GM19025 (cell line): ENCODE data around the gene TTC19.
A peak's percentile ranks its signal among the peaks of the same experiment; 100 is the strongest.

Source experiments
- ATAC-seq: cut with Tn5 transposase; IDR thresholded peaks from one replicate; pipeline ENCODE4 v1.9.1; 2021; ENCODE audit warnings: mild to moderate bottlenecking, low read depth, moderate library complexity; ENCODE audit not compliant: unreplicated experiment

The TTC19 gene, protein sequence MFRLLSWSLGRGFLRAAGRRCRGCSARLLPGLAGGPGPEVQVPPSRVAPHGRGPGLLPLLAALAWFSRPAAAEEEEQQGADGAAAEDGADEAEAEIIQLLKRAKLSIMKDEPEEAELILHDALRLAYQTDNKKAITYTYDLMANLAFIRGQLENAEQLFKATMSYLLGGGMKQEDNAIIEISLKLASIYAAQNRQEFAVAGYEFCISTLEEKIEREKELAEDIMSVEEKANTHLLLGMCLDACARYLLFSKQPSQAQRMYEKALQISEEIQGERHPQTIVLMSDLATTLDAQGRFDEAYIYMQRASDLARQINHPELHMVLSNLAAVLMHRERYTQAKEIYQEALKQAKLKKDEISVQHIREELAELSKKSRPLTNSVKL

DNA sequence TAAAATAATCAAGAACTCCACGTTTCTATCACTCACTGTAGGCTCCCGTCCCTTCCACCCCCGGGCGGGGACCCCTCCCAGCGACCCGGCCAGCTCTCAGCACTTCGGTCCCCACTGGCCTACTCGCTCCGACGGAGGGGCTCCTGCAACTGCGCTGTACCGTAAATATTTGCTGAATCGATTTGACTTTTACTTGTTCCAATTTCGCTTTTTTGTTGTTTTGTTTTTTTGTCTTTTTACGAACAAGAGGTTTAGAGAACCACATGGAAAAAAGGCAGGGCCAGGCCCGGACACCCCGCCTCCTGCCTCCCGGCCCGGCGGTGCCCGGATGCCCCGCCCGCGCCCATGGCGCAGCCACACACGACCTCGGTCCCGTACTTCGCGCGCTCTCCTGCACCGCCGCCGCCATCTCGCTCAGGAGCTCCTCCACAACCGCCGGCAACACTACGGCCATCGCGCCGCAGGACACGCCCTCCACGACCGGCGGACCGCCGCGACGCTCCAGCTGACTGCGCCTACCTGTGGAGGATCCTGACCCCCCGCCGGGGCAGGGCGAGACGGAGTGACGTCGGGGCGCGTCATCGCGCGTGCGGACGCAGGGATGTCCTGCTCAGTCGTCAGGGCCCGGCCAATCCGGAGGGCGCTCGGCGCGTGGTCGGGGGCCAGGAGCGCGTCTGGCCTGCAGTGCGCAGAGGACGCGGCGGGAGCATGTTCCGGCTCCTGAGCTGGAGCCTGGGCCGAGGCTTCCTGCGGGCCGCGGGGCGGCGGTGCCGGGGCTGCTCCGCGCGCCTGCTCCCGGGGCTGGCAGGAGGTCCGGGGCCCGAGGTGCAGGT is at the start of gene TTC19, which contains the start of gene ZSWIM7:
TTC19 (plus strand) TSS at position 684 of the 833 bp plus-strand sequence; CDS start at position 709, 25 bp downstream.
ZSWIM7 (minus strand) TSS at position 564 of the 833 bp plus-strand sequence; CDS start at position 454, 110 bp downstream.
- ATAC-seq, result peak; percentile 94

DNA sequence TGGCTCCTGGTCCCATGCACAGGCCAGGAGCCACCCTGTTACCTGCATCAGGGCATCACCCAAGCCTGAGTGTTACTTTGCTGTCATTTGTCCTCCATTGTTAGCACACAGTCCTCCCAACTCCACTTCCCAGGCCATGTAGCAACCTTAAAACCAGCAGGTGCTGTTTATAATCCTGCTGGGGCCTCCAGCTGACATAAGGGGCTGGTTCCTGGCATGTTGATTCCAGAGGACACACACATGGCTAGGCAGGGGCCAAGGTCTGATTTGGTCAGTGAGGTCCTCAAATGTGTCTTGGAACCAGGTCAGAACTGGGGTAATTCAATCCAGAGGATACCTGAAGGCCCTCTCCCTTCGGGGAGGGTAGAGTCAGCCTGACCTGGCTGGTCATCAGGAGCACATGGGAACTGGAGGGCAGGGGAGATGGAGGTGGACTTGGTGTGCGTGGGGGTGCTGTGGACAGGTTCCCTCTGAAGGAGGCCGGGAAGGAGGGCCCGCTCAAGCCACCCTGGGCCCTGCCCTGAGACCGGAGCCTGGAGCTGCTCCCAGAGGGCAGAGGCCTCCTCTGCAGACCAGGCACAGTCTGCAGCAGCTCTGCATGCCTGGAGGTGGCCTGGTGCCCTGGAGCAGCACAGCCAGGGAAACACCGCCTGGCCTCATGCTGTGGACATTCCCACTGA is 48.1 kb upstream of the TTC19 start:
- no peak for ATAC-seq

DNA sequence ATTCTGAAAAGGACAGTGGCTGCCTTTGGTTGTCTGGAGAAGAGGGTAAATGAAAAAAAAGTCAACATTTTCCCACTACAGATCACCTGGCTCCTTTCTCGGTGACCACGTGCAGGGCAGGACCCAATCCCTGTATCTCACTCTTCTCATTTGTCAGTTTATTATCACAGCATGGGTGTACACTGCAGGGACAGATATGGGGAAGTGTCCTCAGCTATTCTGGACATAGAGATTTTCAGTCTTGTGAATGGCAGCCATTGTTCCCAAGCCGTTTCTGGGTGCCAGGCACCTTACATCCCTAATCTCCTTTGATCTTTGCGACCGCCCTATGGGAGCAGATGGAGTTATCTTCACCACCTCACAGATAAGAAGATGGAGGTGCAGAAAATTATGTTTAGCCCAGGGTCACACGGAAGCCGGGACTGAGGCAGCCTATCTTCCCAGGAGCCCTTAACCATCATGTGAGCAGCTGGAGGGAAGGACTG is 47.5 kb upstream of the TTC19 start:
- no peak for ATAC-seq

DNA sequence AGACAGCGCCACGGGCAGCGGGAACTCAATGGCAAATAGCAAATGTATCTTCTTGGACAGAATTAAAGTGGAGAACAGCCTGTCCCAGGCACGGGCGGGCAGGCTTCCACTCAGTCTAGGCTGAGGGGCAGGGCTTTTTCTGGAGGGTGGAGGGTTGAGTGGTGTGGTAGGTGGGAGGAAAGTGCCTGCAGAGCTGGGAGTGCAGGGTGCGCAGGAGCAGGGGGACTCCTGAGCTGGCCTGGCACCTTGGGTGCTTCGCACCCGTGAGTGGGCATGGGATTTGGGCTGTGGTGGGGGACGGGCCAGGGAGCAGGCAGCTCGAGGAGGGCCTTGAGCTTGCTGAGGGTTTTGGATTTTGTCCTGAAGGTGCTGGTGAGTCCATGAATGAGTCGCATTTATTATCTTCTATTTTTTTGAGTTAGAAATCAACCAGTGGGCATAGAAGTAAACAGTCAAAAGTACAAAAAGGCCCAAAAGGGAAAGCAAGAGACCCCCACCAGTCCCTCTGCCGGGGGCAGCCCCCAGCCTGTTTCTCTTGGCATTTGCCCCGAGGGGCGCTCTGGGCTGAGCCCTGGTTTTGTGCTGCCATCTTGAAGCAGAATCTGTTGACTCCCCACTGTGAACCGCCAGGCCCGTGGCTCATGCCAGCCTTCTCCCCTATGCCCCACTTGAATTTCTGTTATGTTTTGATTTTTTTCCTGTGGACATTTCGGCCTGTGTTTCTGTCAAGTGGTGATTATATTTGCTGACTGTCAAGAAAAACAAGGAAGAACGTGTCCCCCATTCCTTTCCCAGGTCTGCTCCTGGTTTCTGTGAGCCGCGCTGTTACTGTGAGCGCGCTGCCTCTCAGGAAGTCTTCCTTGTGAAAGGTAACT is 46.5 kb upstream of the TTC19 start:
- no peak for ATAC-seq

DNA sequence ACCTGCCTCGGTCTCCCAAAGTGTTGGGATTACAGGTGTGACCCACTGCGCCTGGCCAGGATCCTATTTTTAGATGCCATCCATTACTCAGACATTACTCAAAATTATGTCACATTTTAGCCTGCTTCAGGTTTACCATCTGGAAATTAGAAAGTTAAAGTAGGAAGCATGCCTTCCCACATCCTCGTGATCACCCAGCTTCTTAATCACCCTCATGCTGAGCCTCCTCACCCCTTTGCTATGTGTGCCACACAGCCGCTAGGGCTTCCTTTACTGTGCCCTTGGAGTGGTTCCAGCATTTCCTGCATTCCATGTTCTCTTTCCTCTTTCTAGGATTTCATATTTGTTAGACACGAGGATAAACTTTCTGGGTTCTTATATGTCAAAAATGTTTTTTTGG is 45.4 kb upstream of the TTC19 start:
- no peak for ATAC-seq

DNA sequence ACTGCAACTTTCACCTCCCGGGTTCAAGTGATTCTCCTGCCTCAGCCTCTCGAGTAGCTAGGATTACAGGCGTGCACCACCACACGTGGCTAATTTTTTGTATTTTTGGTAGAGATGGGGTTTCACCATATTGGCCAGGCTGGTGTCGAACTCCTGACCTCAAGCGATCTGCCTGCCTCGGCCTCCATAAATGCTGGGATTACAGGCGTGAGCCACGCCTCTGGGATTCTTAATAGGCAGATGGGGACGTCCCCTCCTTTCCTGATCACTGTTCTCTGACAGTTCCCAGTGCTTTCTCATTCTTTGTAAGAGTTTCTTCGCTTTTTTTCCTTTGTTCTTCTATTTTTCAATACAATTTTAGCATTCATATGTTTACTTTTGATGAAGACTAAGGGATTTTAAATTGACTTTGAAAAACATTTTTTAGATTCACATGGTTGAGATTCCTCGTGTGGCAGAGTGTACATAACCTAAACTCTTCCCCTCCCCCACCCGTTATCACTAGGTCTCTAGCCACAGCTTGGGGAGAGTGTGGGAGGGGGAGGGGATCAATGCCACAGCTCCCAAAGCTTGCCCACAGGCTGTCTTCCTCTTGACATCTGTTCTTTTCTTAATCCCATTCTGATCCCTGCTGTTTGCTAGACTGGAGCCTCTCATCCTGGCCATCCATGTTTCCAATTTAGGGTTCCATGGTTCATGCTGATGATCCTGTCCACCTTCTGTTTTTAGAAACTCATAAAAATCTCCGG is 43.7 kb upstream of the TTC19 start:
- ATAC-seq, result no peak

DNA sequence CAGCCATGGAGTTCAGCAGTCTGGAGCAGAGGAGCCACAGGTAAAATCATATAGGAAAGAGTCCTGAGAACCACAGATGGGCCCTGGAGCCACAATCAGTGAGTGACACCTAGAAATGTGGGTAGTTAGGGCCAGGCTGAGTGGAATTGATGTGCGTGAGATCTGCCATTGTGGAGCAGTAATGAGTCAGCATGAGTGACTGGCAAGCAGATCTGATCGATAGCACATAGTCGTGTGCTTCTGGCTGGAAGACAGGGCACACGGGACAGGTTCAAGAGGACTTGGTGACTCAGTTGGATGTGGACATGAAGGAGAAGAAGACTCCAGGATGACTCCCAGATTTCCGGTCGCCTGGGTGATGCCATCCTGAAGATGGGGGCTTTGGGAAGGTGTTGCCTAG is 42.4 kb upstream of the TTC19 start:
- ATAC-seq, result no peak

DNA sequence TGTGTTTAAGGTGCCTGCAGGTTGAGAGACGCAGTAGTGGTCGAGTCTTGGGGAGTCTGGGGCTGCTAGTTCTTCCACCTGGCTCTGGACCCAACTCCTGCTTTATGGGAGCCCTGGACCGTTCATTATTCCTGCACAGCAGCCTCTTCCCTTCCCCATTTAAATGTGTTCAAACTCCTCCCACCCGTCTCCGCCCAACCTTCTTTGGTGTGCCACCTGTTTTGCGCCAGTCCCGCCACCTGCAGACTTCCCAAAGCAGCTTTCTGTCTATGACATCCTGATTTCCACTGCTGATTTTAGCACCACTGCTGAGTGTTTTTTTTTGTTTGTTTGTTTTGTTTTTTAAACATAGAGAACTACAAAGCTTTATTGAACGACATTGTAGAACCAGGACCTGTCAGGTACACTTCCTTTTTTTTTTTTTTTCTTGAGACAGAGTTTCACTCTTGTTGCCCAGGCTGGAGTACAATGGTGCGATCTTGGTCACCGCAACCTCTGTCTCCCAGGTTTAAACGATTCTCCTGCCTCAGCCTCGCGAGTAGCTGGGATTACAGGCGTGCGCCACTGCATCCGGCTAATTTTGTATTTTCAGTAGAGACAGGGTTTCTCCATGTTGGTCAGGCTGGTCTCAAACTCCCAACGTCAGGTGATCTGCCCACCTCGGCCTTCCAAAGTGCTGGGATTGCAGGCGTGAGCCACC is 41.9 kb upstream of the TTC19 start:
- ATAC-seq, result no peak

DNA sequence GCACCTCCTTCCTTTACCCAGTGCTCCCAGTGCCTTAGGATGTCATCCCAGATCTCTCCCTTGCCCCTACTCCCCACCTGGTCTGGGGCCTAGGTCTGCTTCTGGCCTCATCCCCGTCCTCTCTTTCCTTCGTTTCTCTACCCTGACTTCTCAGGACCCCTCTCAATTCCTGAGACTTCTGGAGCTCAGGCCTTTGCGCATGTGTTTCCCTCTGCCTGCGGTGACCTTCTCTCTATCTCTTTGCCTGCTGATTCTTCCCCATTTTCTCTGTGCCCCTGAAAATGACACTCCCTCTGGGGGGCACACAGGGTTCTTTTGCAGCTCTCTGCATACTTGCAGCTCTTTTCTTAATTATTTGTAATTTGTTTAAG is 41.2 kb upstream of the TTC19 start:
- no peak for ATAC-seq

DNA sequence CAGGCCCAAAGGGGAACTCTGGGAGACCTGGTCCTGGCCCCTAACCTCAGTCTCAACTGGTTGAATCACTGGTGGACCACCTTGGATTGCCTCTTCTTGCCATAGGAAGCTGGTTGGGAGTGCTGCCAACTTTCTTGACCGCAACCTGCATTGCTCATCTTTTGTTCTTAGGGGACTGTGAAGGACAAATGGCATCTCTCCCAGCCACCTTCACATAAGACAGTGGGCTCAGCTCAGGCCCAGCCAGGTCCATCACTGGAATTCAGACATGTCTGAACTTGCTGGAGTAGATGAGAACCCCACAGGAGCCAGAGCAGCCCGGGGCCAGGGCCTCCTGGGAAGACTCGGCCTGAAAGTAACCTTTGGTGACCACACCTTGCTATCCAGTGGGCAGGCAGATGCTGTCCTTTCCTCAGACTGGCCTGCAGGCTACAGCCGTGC is 35.9 kb upstream of the TTC19 start:
- ATAC-seq, result no peak

DNA sequence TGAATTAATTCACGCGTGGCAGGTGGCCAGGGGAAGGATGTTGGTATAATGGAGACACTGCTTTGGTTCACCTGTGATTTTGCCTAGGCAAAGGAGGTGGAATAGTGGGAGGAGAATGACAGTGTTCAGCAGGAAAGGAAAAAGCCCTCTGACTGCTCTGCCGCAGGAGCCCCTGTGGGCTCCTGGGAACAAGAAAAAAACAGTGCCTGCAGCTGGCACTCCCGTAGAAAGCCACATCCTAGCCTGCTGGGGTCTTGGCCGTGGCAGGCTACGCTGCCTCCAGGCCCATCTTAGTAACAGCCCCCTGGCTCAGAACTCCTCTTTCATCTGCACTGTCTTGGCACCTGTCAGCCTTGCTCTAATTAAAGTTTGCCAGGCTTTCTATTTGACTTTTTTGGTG is 34.1 kb upstream of the TTC19 start:
- no peak for ATAC-seq

DNA sequence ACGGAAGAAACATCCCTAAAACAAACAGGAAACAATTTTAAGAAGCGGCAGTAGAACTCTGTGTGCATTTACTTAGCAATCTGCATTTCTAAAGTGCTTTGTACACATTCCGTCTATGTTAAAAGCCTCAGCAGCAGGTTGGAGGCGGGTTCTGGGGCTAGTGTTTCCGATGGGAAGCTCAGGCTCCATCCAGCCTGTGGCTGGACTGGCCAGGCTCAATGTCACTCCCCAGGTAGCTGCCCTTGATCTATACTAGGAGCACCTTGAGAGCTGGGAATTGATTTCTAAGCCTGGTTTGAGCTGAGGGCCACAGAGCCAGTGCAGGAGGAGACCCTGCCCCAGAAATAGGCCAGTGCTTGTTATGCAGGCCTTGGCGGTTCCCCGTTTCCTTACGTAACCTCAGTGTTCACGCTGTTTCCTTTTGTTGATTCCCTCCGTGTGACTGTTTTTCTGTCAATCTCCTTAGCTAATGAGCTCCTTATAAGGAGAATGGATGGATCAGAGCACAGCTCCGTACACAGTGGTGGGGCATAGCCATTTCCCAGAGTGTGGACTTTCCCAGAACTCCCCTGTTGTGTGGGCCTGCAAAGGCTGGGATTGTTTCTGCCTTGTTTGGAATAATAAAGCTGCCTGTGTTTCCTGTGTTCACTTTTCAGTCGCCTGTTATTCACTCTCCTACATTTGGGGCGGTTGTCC is 33.3 kb upstream of the TTC19 start:
- ATAC-seq, result no peak

DNA sequence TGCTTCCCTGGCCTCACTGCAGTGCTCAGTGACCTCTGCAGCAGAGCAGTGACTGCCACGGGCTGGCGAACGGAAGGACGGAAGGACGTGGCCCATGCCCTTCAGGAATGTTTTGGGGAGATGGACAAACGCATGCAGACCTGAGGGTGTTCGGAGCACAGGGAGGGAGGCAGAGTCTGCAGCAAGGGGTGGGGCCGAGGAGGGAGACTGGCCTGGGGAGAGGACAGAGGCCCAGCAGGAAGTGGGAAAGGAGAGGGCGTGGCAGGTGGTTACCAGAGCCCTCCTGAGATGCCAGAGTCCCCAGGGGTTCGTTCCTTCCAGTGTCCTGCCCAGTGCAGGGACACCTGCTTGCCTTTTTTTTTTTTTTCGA is 32.8 kb upstream of the TTC19 start:
- no peak for ATAC-seq

DNA sequence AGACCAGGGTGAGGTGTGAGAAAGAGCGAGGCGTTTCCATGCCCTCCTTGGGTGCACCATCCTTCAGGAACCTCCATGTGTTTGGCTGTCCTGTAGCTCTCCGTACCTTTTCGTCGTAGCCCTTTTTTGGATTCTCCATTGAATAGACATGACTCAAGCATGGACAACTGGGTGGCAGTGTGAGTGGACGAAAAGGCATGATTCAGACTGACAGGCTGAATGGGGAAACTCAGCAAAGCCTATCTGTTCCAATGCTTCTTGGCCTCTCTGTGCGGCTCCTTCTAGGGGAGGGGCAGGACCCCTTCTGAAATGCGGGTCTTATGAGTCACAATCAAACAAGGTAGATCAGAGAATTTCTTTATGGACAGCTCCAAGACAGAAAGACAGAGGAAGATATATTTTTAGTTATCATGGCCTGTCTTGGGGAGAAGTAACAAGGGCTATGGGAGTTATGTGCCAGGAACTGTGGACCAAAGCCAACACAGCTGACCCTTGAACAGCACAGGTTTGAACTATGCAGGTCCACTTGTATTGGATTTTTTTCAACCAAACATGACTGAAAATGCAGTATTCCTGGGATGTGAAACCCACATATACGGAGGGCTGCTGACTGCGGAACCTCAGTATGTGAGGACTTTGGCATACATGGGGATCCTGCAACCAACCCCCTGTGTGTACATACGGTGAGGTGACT is 31.8 kb upstream of the TTC19 start:
- no peak for ATAC-seq

DNA sequence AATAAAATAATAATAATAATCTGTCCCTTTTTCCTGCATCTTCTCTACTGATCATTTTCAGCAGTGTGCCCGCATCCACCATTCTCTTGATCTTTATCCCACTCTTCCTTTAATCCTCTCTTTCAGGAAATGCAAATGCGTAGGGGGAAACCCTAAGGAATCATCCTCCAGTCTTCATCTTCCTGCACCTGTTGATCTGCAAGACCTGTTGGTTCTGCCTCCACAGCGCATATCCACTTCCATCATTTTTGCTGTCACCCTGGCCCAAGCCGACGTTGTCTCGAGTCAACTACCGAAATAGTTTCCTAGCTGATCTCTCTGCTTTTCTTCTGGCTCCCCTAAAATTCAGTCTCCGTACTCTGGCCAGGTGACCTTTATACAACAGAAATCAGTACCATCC is 30.2 kb upstream of the TTC19 start:
- no peak for ATAC-seq

DNA sequence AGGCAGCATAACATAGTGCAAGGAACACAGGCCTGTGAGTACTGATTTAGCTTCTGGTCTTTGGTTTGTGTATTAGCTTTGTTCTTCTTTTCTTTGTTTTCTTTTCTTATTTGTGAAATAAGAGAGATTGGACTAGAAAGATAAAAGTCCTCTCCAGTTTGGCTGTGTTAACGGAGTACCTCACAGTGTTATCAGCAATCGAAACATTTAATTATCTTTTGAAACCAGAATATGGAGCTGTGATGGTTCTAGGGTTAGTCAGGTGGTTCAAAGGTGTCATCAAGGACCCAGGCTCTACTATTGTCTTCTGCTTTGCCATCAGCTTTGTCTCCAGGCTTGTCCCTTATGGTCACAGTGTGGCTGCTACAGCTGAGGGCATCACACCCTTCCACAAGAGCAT is 29.1 kb upstream of the TTC19 start:
- ATAC-seq, result no peak

DNA sequence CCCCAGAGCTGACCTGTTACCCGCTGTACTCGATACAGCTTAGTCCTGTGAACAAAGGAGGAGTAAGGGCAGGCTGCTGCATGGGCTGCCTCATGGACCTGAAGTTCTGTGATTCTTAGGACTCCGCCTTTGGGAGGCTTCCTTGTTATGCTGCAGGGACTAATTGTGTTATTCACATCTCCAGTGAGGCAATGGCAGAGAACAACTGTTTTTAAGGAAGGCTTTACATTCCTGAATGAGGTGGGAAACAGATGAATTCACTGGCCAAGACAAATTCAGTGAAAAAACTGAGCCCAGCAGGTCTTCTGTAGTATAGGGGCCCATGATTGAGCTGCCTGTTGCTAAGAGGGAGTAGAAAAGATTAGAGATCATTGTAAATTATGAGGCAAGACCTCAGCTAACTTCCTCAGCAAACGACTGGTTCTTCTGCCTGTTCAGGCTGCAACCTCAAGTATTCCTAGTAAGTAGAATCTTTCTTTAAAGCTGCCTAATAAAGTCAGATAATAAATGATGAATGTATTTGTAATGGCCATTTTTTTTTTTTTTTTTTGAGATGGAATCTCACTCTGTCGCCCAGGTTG is 28.4 kb upstream of the TTC19 start:
- no peak for ATAC-seq
